HCT116 (cell line): ENCODE results near the gene EPG5.

Source experiments
- CBX3 ChIP-seq: IDR thresholded peaks from 2 replicates; pipeline ENCODE4 v1.6.1; 2012; ENCODE audit warnings: low read depth
- CEBPB ChIP-seq: IDR thresholded peaks from 2 replicates; pipeline ENCODE4 v1.6.1; 2012; ENCODE audit warnings: low read depth
- CTCF ChIP-seq, 3 experiments: fragments of 200-600 bp in 1 of 3; sonication (generic) in 1 of 3; IDR thresholded peaks in 2 of 3; conservative IDR thresholded peaks in 1 of 3; 2 replicates each; pipeline ENCODE4 v1.5.1; 2012 to 2017; ENCODE audit warnings: low read depth in 2 of 3, low read length in 2 of 3, antibody characterized with exemption in 1 of 3, borderline replicate concordance in 1 of 3, control low read depth in 1 of 3, mild to moderate bottlenecking in 1 of 3, mixed read lengths in 1 of 3, mixed run types in 1 of 3, moderate library complexity in 1 of 3; ENCODE audit not compliant: insufficient read depth in 1 of 3
- EZH2 ChIP-seq: fragments of 200-600 bp; sonication (generic); IDR thresholded peaks from 2 replicates; pipeline ENCODE4 v1.6.1; 2017; ENCODE audit warnings: antibody characterized with exemption, mixed run types
- POLR2A ChIP-seq: IDR thresholded peaks from 2 replicates; pipeline ENCODE4 v1.7.0; 2011; ENCODE audit warnings: borderline replicate concordance; ENCODE audit not compliant: insufficient read depth, insufficient read length; ENCODE audit errors: extremely low read depth
- POLR2AphosphoS5 ChIP-seq: IDR thresholded peaks from 2 replicates; pipeline ENCODE4 v1.6.1; 2011; ENCODE audit warnings: mild to moderate bottlenecking, low read depth, low read length, moderate library complexity
- SRF ChIP-seq: IDR thresholded peaks from 2 replicates; pipeline ENCODE4 v1.6.1; 2012; ENCODE audit warnings: low read depth
- ZNF274 ChIP-seq: fragments of 200-500 bp; sonication (Bioruptor generic); IDR thresholded peaks from 2 replicates; pipeline ENCODE4 v1.6.1; 2014; ENCODE audit warnings: mild to moderate bottlenecking, low read depth, low read length, inconsistent platforms
- TF ChIP-seq, protein P1 (sequence below): IDR thresholded peaks from 2 replicates; pipeline ENCODE4 v1.6.1; 2012
- TF ChIP-seq, protein P2 (sequence below): IDR thresholded peaks from 2 replicates; pipeline ENCODE4 v1.6.1; 2012; ENCODE audit warnings: low read depth

DNA sequence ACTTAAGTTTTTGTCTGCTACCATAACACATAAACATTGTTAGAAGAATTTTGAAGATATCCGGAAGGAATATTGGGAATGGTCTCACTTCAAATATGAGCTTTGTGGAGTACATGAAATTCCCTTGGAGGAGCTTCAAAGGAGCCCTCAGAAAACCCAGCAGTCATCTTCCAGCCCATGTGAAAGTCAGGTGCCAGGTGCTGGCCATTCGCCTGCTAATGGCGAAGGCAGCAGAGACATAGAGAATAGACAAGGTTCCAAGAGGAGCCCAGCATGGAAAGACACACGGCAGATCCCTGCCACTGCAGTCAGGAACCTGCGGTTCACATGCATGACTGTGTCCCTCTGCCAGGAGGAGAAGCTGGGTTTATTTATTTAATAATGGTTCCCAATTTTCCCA, 40.0 kb upstream of the EPG5 start:
- TF ChIP-seq CTCF (IDR thresholded peaks at IDR 0.05 in 2 of 3, conservative IDR thresholded peaks at IDR 0.05 in 1 of 3; ENCODE audit: borderline replicate concordance in 1 of 3, insufficient read depth in 1 of 3, low read depth in 2 of 3, low read length in 2 of 3) (no peak), EZH2 (no peak), POLR2A (no peak), CBX3 (no peak), CEBPB (no peak), ZNF274 (no peak), POLR2AphosphoS5 (no peak), SRF (no peak)
- TF ChIP-seq, protein P1, sequence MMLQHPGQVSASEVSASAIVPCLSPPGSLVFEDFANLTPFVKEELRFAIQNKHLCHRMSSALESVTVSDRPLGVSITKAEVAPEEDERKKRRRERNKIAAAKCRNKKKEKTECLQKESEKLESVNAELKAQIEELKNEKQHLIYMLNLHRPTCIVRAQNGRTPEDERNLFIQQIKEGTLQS, result no peak
- TF ChIP-seq, protein P2, sequence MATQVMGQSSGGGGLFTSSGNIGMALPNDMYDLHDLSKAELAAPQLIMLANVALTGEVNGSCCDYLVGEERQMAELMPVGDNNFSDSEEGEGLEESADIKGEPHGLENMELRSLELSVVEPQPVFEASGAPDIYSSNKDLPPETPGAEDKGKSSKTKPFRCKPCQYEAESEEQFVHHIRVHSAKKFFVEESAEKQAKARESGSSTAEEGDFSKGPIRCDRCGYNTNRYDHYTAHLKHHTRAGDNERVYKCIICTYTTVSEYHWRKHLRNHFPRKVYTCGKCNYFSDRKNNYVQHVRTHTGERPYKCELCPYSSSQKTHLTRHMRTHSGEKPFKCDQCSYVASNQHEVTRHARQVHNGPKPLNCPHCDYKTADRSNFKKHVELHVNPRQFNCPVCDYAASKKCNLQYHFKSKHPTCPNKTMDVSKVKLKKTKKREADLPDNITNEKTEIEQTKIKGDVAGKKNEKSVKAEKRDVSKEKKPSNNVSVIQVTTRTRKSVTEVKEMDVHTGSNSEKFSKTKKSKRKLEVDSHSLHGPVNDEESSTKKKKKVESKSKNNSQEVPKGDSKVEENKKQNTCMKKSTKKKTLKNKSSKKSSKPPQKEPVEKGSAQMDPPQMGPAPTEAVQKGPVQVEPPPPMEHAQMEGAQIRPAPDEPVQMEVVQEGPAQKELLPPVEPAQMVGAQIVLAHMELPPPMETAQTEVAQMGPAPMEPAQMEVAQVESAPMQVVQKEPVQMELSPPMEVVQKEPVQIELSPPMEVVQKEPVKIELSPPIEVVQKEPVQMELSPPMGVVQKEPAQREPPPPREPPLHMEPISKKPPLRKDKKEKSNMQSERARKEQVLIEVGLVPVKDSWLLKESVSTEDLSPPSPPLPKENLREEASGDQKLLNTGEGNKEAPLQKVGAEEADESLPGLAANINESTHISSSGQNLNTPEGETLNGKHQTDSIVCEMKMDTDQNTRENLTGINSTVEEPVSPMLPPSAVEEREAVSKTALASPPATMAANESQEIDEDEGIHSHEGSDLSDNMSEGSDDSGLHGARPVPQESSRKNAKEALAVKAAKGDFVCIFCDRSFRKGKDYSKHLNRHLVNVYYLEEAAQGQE, result no peak
